VCaP (cell line): ENCODE measurements around the gene LARGE1.

Experiments used
- H3K27ac ChIP-seq: fragments of 450-650 bp; 2 replicates; pipeline ENCODE4 v1.5.1; 2017
- CTCF ChIP-seq: fragments of 450-650 bp; conservative IDR thresholded peaks from 2 replicates; pipeline ENCODE4 v1.5.1; 2017; ENCODE audit warnings: mild to moderate bottlenecking, moderate library complexity

The LARGE1 gene

GRCh38 chr22:33886696-33887095 is 33.6 kb downstream of the LARGE1 start:
- no peak for TF ChIP-seq CTCF
- H3K27ac ChIP-seq, result peak overlapping the region; percentile 36

DNA sequence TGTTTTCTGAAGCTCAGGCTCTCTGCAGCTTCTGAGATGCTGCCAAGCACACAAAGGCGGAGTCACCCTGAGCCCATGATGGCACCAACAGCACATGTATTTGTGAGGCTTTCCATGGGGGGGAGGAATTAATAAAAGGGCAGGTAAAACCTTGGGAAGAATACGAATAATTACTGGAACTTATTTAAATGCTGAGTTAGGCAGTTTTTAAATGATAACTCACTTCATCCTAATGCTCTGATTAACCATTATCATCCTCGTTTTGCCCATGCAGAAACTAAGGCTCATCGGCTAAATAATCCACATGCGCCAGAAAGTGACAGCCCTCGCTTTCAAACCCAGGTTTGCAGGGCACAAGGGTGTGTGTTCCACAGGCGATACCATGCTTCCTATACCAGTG is 35.4 kb downstream of the LARGE1 start:
- no peak overlapping the region for H3K27ac ChIP-seq
- no peak for TF ChIP-seq CTCF

DNA sequence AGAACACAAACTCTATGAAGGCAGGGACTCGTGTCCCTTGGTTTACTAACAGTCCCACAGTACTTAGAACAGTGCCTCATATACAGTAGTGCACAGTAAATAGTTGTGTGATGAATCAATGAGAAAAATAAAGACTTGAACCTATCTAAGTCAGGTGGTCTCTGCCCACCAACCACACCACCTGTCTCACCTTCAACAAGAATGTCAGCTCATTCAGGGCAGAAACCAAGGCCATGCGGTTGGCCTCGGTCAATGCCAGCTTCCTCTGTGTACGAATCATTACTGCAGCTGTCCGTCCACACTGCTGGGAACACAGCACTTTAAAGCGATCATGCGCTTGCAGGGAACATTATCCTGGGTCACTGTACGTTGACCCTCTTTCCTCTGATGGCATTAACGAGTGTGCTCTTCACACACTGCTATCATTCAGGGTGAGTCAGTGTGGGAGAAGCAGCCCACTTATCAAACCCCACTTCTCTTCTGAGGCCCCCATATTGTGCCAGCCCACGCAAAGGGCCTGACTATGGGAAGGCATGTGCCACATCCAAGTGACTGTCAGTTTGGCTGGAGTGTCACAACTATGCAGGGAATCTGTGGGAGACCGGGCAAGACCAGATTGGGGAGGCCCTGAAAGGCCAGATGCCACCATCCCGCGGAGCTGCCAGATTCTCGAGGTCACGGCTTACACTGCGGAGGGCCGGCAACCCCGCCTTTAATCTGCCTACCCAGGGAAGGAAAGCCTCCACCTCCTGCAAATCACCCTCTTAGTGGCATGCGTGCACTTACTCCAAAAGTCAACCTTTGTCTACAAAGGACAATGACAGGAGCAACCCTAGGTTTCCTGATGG is 36.1 kb downstream of the LARGE1 start:
- H3K27ac ChIP-seq, result no peak overlapping the region
- TF ChIP-seq CTCF, result no peak

DNA sequence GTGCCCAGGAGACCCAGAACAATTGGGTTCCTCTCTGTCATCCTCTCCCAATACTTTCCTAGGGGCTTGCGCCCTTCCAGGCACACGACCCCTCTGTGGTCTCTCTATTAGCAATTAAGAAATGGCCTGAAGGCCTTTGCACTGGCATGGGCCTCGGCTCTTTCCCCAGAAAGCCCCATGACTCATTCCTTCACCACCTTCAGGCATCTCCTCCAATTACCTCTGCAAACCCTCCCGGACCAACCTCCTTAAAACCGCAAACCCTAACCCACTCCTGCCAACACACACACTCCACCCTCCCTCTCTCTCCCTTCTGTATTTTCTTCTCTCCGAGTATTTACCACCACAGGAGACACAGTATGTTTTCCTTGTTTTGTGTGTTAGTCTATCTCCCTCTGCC is 36.7 kb downstream of the LARGE1 start:
- H3K27ac ChIP-seq, result no peak overlapping the region
- TF ChIP-seq CTCF, result no peak

- no peak overlapping the region for H3K27ac ChIP-seq
- no peak for TF ChIP-seq CTCF
Measured at GRCh38 chr22:33882991-33883390, 37.3 kb downstream of the LARGE1 start.

GRCh38 chr22:33880986-33881385 is 39.3 kb downstream of the LARGE1 start:
- no peak for TF ChIP-seq CTCF
- no peak overlapping the region for H3K27ac ChIP-seq

DNA sequence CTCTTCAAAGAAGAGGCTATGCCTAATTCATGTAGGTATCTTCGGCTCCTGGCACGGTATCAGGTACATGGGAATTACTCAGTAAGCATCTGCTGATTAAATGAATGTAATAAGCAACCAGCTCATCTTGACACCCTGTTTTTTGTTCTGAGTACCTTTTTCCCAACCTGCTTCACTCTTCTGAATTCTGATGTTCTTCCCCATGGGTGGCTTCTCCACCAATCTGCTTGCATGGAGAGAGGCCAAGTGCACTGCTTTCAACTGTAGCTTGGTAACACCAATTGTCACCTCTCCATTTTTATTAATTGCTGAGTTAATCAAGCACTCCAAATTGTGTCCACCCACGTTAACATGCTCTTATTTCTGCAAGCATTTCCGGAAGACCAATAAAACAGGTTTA is 40.5 kb downstream of the LARGE1 start:
- H3K27ac ChIP-seq, result no peak overlapping the region
- TF ChIP-seq CTCF, result no peak
